Measurements from ENCODE around the gene NME2.

The NME2 gene

GRCh38 chr17:51203838-51204237, 37.6 kb downstream of the NME2 start:
- no peak for DNase-seq (ENCODE audit: low read depth)

DNA sequence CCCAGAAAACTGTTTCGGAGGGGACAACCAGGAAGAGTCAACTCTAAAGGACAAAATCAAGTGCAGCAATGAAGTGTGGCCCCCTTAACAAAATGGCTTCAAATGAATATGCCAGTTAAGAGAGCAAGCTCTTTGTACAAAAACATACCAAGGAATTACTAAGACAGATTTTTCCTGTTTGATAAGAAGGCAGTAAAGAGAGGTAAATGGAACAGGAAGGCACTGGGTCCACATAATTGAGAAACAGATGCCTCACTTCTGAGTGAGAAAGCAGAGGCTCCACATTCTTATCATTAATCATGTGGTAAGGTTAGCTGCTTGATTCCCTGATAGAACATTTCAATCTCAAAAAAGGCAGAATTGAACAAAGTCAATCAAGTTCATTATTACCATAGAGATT, 48.7 kb downstream of the NME2 start:
- DNase-seq (ENCODE audit: low read depth): peak; percentile 39

DNA sequence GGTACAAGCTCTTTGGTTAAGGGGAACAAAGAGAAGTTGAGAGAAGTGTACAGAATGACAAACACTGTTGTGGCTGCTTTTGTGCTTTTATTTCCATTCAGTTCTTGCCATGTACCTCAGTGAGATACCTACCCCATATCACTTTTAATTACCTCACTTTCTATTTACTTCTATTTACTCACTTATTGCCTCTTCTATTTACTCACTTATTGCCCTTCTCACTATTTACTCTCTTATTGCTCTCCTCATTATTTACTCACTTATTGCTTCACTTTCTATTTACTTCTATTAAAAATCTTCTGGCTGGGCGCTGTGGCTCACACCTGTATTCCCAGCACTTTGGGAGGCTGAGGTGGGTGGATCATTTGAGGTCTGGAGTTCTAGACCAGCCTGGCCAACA, 51.7 kb downstream of the NME2 start:
- DNase-seq (ENCODE audit: low read depth): no peak

- DNase-seq (ENCODE audit: low read depth): no peak
Measured at GRCh38 chr17:51221322-51221721, 55.1 kb downstream of the NME2 start.

All from iris pigment epithelial cell (primary cell).